Nephron (organoid): Measurements from ENCODE around the gene LRP10.

Experiments used
- H3K27ac Mint-ChIP-seq, 3 experiments: 2 replicates each; pipeline ENCODE4 v1.8.0; 2020; ENCODE audit warnings: mixed read lengths in 3 of 3, mild to moderate bottlenecking in 2 of 3, moderate library complexity in 1 of 3
- H3K27me3 Mint-ChIP-seq: 2 replicates; pipeline ENCODE4 v1.8.0; 2021; ENCODE audit warnings: low read depth, mild to moderate bottlenecking, moderate library complexity, mixed read lengths
- H3K36me3 Mint-ChIP-seq: 2 replicates; pipeline ENCODE4 v1.8.0; 2020; ENCODE audit warnings: low read depth, mixed read lengths
- H3K4me1 Mint-ChIP-seq: 2 replicates; pipeline ENCODE4 v1.8.0; 2020; ENCODE audit warnings: mixed read lengths
- H3K4me3 Mint-ChIP-seq, 3 experiments: 2 replicates each; pipeline ENCODE4 v1.8.0; 2020; ENCODE audit warnings: mild to moderate bottlenecking in 3 of 3, mixed read lengths in 3 of 3, moderate library complexity in 2 of 3
- H3K9me3 Mint-ChIP-seq: 2 replicates; pipeline ENCODE4 v1.8.0; 2020; ENCODE audit warnings: mixed read lengths
- TF ChIP-seq, protein P1 (sequence below), 3 experiments: fragments of 200-600 bp; sonication (generic); IDR thresholded peaks; one replicate each; pipeline ENCODE4 v1.5.0; 2021; ENCODE audit warnings: antibody characterized with exemption in 3 of 3; ENCODE audit not compliant: unreplicated experiment in 3 of 3

Gene LRP10

DNA sequence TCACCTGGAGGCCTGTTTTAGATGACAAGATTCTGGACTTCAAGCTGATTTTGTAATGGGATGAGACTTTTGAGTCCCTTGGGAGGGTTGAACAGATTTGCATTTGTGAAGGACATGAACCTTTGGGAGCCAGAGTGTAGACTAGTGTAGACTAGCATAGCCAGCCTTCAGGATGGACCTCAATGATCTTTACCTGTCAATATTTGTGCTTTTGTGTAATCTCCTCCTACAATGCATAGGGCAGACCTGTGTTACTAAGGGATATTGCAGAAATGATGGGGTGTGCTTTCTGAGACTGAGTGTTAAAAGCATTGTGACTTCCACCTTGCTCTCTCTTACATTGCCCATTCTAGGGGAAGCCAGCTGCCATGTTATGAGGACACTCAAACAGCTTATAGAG lies 9.9 kb upstream of the LRP10 start:
- TF ChIP-seq, protein P1, sequence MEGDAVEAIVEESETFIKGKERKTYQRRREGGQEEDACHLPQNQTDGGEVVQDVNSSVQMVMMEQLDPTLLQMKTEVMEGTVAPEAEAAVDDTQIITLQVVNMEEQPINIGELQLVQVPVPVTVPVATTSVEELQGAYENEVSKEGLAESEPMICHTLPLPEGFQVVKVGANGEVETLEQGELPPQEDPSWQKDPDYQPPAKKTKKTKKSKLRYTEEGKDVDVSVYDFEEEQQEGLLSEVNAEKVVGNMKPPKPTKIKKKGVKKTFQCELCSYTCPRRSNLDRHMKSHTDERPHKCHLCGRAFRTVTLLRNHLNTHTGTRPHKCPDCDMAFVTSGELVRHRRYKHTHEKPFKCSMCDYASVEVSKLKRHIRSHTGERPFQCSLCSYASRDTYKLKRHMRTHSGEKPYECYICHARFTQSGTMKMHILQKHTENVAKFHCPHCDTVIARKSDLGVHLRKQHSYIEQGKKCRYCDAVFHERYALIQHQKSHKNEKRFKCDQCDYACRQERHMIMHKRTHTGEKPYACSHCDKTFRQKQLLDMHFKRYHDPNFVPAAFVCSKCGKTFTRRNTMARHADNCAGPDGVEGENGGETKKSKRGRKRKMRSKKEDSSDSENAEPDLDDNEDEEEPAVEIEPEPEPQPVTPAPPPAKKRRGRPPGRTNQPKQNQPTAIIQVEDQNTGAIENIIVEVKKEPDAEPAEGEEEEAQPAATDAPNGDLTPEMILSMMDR (IDR thresholded peaks at IDR 0.05; ENCODE audit: unreplicated experiment in 3 of 3), result no peak
- H3K27me3 Mint-ChIP-seq, result no peaks in the 10 kb centered on the region

DNA sequence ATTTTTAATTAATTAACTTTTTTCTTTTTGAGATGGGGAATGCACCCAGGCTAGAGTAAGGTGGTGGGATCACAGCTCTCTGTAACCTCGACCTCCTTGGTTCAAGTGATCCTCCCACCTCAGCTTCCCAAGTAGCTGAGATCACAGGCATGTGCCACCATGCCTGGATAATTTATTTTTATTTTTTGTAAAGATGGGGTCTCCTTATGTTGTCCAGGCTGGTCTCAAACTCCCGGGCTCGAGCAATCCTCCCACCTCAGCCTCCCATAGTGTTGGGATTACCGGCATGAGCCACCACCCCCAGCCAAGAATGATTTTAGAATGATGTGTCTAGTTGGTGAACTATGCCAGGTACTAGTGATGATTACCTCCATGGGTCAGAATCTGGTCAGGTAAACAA lies 6.6 kb upstream of the LRP10 start:
- H3K27ac Mint-ChIP-seq, result no peak overlapping the region
- H3K4me3 Mint-ChIP-seq, result peak overlapping the region in 1 of 3 experiments; percentile 10
- no peaks in the 10 kb centered on the region for H3K9me3 Mint-ChIP-seq
- H3K4me1 Mint-ChIP-seq, result no peaks in the 10 kb centered on the region
- H3K27me3 Mint-ChIP-seq, result no peaks in the 10 kb centered on the region
- H3K36me3 Mint-ChIP-seq, result no peaks in the 10 kb centered on the region
- TF ChIP-seq, protein P1 (IDR thresholded peaks at IDR 0.05; ENCODE audit: unreplicated experiment in 3 of 3), result no peak

More for the DNA sequence above, 9.9 kb upstream of the LRP10 start:
- Mint-ChIP-seq H3K9me3 (no peaks in the 10 kb centered on the region), H3K27ac (no peak overlapping the region), H3K4me1 (no peaks in the 10 kb centered on the region), H3K4me3 (no peak overlapping the region), H3K36me3 (no peaks in the 10 kb centered on the region)

DNA sequence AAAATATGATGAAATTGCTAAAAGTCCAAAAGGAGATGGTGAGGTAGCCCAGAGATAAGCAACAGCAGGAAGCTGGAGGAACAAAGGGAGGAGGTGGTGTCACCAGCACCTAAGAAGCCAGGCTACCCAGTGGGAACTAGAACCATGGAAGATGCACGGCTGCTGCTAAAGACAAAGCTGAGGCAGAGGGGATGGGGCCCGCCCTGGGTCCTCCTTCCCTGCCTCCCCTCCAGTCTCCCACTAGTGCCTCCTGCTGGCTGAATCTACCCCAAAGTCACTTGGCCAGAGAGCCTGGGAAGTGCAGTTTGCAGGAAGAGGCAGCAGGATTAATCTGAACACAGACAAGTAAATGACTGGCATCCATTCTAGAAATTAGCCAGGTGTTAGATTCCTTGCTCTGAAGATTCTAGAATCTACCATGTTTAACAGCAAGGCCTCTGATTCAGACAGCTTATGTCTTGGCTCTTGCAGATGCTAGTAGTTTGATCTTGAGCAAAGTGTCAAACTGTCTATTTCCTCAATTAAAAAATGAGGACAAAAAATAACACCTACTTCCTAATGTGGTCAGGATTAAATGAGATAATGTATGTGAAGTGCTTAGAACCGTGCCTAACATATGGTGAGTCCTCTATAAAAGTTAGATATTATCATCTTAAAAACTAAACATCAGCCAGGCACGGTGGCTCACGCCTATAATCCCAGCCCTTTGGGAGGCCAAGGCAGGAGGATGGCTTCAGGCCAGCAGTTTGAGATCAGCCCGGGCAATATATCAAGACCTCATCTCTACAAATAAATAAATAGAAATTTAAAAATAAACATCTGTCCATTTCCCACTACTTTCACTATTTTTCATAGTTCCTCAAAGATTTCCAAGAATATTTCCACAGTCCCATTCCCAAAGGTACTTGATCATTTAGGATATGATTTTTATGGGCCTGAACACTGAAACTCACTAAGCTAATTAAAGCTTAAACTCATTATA lies 5.8 kb upstream of the LRP10 start:
- H3K4me1 Mint-ChIP-seq, result peaks cover 2% of the 10 kb centered on the region
- TF ChIP-seq, protein P1 (IDR thresholded peaks at IDR 0.05; ENCODE audit: unreplicated experiment in 3 of 3), result no peak
- H3K36me3 Mint-ChIP-seq, result no peaks in the 10 kb centered on the region
- H3K27ac Mint-ChIP-seq, result peak overlapping the region; percentile 9 to 44 (median 18)
- H3K27me3 Mint-ChIP-seq, result no peaks in the 10 kb centered on the region
- peak overlapping the region in 1 of 3 experiments; percentile 10 for H3K4me3 Mint-ChIP-seq
- no peaks in the 10 kb centered on the region for H3K9me3 Mint-ChIP-seq

DNA sequence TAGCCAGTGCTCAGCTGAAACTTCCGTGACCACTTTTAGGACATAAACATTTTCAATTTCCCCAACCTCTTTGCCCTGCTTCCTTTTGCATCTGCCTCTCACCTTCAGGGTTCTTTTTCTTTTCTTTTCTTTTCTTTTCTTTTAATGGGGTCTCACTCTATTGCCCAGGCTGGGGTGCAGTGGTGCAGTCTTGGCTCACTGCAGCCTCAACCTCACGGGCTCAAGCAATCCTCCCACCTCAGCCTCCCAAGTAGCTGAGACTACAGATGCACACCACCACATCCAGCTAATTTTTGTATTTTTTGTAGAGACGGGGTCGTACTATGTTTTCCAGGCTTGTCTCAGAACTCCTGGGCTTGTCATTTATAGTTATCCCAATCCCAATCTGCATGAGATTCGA lies 4.7 kb upstream of the LRP10 start:
- peaks cover 5% of the 10 kb centered on the region for H3K4me1 Mint-ChIP-seq
- no peaks in the 10 kb centered on the region for H3K9me3 Mint-ChIP-seq
- H3K27ac Mint-ChIP-seq, result peak overlapping the region in 1 of 3 experiments; percentile 44

DNA sequence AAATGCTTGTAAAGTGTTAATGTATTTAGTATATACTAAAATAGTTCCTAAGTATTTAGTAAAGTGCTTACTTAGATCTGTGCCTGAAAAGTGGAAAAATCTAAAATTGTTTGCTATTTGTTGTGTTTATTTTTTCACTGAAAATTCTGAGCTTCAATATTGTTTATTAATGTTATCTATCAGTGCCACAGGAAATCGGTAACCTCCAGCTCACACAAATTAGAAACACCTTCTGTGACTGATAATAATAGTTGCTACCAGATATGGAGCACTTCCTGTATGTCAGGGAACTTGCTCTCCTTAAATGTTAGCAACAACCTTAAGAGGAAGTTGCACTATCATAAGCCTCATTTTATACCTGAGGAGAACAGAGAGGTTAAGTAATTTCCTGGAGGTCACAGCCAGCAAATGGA lies 723 bp upstream of the LRP10 start:
- Mint-ChIP-seq H3K27ac (peak overlapping the region; percentile 89 to 98 (median 98)), H3K36me3 (peaks cover 12% of the 10 kb centered on the region), H3K4me3 (peak overlapping the region; percentile 92 to 98 (median 97)), H3K4me1 (peaks cover 13% of the 10 kb centered on the region), H3K9me3 (no peaks in the 10 kb centered on the region), H3K27me3 (no peaks in the 10 kb centered on the region)
- TF ChIP-seq, protein P1 (IDR thresholded peaks at IDR 0.05; ENCODE audit: unreplicated experiment in 3 of 3), result no peak

More for the DNA sequence above, 4.7 kb upstream of the LRP10 start:
- Mint-ChIP-seq H3K4me3 (no peak overlapping the region), H3K27me3 (no peaks in the 10 kb centered on the region), H3K36me3 (no peaks in the 10 kb centered on the region)
- TF ChIP-seq, protein P1 (IDR thresholded peaks at IDR 0.05; ENCODE audit: unreplicated experiment in 3 of 3), result no peak
